ENCODE measurements around the gene BPIFB4. TPM values are rescaled to one million over a fixed set of nuclear protein-coding genes. Genes with fewer than 3 reads are reported as not detected.

BPIFB4 gene
- polyA plus RNA-seq, 4 donors: not detected

DNA sequence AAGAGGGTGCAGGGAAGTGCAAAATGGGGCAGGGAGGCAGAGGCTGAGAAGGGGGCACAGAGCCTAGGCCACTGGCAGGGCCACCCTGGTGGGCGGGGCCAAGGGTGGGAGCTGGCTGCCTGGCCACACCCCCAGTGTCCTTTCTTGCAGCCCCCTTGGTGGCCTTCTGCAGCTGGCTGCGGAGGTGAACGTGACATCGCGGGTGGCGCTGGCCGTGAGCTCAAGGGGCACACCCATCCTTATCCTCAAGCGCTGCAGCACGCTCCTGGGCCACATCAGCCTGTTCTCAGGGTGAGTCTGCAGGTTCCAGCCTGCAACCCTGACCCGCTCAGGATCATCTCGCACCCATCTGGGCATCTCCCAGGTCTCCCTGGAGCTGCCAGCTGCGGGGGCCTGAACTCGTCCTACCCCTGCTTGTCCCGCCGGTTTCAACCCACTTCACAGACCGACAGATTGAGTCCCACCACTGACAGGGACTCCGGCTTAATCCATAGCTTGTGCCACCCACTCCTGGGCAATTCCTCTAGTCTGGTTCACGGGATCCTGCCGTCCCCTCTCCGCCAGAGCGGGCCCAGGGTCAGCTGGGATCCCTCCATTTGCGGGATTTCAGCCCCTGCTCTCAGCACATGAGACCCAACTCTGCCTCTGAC lies 19.6 kb upstream of the BPIFB4 start:
- DNase-seq (ENCODE audit: low read depth in 4 of 4, low spot score in 2 of 4): no peak

DNA sequence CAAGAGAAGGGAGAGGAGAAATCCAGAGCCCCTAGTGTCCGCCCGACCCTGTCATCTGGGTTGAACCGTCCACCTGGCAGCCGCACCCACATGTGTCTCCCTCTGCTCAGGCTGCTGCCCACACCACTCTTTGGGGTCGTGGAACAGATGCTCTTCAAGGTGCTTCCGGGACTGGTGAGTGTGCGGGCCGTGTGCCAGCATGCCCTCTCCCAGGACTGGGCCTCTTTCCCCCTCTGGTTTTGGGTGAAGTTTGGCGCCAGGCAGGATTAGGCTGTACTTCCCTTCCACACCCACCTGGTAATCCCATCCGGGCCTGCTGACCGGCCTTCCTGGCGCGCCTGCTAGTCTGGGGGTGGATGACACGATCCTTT lies 17.8 kb upstream of the BPIFB4 start:
- no peak for DNase-seq (ENCODE audit: low read depth in 4 of 4, low spot score in 2 of 4)

DNA sequence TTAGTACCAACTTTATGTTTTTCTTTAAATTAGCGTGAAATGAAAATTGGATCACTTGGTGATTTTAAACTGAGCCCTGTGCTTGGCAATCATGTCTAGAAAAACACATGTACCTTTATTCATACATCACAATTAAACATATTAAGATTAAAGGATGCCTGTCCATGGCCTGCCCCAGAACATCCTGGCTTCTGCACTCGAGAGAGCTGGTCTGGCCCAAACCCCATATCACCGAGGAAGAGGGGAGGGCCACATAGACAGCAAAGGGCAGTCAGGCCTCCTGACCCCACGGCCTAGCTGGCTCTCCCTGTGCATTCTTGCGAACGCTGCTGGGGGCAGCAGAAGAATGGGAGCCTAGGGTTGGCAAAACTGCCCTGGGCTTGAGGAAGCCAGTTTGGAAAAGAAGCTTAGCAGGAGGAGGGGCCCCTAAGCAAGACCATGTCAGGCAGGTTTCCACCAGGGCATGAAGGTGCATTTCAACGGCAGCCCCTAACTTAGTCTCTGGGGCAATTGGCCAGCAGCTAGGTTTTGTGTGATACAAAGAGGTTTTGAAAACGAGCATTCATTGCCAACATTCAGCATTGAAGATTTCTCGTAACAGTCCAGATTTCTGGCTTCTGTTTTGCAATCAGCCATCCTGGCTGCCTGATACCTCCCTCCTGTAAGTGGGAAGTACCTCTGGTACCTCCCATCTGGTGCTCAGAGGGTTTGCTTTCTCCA lies 17.2 kb upstream of the BPIFB4 start:
- no peak for DNase-seq (ENCODE audit: low read depth in 4 of 4, low spot score in 2 of 4)

DNA sequence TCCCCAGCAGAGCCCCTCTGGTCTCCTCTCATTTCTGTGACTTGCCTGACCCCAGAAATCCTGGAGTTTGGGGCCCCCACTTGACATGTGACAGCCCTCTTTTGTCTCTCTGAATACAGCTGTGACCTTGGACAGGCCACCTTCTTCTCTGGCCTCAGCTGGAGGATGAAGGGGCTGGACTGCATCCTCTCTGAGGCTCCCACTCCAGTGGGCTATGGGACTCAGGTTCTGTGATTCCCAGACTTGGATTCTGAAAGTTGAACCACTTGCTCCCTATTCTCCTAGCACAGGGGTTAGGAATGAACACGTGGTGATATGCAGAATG lies 16.7 kb upstream of the BPIFB4 start:
- DNase-seq (ENCODE audit: low read depth in 4 of 4, low spot score in 2 of 4): no peak

DNA sequence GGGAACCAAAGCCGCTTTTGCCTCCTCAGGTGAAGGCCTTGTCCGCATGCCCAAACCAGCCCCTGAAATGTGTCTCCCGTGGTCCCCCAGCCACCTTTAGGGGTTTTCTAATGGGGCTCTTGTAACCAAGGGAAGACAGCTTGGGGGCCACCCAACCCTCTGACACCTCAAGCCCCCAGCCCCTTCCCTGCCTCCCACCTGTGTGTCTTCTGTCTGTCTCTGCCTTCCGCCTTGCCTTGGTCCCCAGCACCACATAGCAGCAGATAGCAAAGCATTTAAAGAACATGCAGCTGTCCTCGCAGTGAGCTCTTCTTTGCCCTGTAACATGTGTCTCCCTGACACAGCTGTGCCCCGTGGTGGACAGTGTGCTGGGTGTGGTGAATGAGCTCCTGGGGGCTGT lies 16.2 kb upstream of the BPIFB4 start:
- DNase-seq (ENCODE audit: low read depth in 4 of 4, low spot score in 2 of 4): no peak

DNA sequence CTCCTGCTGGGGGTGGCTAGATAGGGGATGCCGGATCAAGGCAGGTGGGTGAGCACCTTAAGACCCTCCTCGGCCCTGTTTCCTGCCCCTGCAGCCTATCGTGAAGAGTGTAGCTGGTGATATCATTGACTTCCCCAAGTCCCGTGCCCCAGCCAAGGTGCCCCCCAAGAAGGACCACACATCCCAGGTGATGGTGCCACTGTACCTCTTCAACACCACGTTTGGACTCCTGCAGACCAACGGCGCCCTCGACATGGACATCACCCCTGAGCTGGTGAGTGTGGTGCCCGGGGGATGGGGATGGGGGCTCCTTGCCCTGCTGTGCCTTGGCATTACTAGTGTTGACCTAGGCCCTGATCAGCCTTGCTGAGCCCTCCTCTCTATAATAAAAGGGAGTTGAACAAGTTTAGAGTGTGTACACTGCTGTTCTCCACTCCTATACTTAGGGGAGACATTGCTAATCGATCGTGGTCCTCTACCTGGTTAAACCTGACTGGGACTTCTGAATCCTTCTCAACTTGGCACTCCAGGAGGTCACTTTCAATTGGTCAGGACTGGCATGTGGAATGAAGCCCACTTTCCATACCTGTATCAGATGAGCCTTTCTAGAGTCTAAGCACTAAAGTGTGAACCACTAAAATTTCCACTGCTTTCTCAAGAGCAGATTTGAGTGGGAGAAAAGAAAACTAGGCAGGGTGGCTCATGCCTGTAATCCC lies 14.7 kb upstream of the BPIFB4 start:
- DNase-seq (ENCODE audit: low read depth in 4 of 4, low spot score in 2 of 4): no peak

DNA sequence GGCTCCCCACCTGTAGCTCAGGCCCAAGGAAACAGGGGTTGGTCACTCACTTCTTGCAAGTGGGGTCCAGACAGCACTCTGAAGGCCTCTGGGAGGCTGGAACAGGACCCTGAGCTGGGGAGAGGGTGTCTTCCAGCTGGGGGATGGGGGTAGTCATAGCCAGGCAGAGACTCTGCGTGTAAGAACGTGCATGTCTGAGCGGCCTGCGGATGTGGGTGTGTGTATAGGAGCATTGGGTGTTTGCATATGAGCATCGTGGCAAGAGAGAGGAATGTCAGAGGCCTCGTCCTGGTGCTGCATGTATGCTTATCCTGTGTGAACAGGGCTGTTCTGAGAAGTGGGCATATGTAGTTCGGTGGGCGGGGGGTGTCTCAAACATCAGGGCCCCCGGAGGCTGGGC lies 13.7 kb upstream of the BPIFB4 start:
- DNase-seq (ENCODE audit: low read depth in 4 of 4, low spot score in 2 of 4): no peak

DNA sequence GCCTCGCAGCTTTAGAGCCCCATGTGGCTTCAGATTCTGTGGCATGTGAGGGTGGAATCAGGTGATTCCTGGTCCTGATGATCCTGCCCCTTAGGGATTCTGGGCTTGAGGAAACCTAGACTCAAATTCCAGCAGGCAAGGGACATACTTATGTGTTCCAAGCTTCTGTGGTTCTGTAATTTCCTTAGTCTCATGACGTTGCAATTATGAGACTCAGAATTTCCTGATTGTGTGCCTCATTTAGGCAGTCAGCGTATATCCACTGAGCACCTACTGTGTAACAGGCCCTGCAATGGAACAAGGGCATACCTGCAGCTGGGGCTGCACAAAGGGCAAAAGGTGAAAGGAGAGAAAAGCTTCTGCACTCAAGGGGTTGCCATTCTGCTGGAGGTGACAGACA lies 11.6 kb upstream of the BPIFB4 start:
- no peak for DNase-seq (ENCODE audit: low read depth in 4 of 4, low spot score in 2 of 4)

DNA sequence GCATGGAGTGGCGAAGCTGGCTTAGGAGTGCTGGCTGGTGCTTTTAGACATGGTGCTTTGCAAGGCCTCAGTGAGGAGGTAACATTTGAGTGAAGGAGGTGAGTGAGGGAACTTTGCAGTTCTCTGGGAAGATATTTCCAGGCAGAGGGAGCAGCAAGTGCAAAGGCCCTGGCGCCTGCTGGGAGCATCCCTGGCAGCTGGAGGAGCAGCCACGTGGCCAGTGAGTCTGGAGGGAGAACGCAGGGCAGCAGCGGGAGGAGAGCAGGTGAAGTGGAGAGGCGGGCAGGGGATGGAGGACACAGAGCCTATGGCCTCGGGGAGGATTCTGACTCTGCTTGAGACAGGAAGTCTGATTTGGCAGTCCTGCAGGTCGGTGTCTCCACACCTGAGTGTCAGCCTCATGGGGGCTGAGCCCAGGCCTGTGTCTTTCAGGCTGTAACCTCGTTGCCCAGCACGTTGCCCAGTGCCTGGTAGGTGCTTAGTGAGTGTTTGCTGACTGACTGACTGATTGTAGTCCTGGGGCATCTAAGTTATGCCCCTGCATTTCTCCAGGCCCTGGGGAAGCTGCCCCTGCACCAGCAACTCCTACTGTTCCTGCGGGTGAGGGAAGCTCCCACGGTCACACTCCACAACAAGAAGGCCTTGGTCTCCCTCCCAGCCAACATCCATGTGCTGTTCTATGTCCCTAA lies 11.0 kb upstream of the BPIFB4 start:
- DNase-seq (ENCODE audit: low read depth in 4 of 4, low spot score in 2 of 4): no peak

DNA sequence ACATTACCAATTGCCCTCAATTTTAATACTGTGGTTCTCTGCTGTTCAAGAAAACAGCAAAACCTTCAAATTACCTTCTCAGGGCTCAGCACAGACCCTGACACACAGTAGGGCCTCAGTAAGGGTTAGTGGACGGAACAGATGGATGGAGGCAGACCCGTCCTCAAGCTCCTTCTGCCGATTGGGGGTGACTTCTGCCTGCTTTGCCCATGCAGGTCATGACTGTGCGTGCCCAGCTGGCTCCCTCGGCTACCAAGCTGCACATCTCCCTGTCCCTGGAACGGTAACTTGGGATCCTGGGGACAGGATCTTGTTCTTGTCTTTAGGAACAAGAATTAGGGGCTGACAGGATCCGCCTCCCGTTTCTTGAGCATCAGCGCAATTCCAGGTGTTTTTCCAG lies 9.8 kb upstream of the BPIFB4 start:
- no peak for DNase-seq (ENCODE audit: low read depth in 4 of 4, low spot score in 2 of 4)

DNA sequence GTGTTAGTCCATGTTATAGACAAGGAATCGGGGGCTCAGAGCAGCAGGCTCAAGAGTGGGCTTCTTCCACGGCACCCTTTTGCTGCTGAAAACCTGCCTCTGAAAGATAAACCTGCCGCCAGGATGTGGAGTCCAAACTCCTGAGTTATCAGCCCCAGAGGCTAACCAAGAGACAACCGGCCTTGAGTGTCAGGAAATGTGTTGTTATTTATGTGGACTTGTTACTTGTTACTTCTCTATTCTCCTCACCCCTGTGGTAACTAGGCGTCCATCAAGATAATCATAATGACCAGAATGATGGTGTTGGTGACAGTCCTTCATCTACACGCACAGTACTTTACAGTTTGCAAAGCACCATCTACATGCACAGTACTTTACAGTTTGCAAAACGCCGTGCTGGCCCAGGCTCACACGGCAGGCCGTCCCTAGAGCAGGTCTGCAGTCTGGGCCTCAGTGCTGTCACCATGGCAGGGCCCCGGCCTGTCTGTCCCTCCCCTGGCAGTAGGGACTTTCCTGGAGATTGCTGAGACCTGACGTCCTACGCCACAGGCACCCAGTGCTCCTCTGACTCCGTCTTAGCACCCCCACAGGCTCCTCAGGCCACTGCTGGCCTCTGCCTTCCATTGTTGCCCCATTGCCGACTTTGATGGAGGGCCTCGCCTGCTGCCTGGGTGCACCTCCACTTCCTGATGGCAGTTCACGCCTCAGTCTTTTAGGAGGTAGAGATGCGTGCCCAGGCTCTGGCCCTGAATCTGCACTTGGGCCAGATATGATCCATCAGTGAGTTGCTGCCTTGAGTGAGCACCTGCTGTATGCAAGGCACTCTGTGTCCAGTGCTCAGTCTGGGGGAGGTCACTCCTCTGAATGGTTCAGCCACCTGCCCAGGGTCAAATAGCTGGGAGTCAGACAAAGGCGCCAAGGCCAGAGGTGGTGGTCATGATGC lies 9.1 kb upstream of the BPIFB4 start:
- DNase-seq (ENCODE audit: low read depth in 4 of 4, low spot score in 2 of 4): no peak

DNA sequence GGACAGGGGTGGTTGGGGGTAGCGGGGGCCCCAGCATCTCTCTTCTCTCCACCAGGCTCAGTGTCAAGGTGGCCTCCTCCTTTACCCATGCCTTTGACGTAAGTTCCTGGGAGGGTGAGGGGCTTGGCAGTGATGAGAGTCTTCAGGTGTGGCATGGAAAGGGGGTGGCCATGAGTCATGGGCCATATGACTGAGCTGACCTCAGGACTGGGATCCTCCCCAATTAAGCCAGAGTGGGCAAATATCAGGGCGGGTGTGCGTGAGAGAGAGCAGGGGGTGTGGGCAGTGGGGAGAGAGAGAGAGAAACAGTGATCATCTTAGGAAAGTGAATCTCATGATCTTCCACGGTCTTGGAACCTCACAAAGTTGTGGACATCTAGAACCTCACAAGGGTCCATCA lies 8.2 kb upstream of the BPIFB4 start:
- no peak for DNase-seq (ENCODE audit: low read depth in 4 of 4, low spot score in 2 of 4)

DNA sequence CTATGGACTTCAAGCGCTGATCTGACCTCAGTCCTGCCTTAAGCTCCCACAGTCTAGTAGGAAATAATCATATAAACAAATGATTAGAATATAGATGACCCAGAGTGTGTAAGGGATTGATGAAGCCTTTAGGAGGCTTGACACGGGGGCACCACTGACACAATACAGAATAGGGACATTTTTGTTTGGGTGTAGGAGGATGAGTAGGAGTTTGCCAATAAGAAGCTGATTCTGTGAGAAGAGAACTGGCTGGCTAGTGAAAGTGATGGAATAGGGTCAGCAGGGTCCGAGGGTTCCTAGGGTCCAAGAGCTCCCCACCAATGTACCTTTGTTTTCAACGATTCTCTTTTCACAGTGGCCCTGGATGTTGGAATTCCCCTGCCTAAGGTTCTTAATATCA lies 7.1 kb upstream of the BPIFB4 start:
- no peak for DNase-seq (ENCODE audit: low read depth in 4 of 4, low spot score in 2 of 4)

DNA sequence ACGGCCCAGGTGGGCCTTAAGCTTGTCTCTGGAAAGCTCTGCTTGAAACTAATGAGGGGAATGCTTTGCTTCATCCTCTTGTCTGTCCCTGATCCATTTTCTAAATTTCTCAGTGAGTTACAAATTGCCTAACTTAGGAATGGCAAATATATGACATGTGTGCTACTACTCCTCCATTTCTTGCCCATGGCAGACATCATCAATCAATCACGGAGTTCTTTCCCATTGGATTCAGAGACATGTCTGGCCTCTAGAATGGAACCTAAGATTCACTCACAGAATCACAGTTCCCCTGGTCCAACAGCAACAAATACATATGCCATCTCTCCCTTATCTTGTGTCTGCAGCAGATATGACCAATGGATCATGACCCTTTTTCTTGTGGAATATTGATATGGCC lies 6.6 kb upstream of the BPIFB4 start:
- DNase-seq (ENCODE audit: low read depth in 4 of 4, low spot score in 2 of 4): no peak

DNA sequence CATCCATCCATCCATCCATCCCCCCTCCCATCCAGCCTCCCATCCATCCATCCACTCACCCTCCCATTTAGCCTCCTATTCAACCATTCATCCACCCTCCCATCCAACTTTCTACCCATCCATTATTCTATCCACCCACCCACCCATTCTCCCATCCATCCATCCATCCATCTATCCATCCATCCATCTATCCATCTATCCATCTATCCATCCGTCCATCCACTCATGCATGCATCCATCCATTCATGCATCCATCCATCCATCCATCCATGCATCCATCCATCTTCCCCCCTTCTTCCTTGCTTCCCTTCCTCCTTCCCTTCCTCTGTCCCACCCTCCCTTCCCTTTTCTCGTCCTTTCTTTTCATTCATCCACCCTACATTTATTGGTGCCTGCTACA lies 4.8 kb upstream of the BPIFB4 start:
- no peak for DNase-seq (ENCODE audit: low read depth in 4 of 4, low spot score in 2 of 4)

DNA sequence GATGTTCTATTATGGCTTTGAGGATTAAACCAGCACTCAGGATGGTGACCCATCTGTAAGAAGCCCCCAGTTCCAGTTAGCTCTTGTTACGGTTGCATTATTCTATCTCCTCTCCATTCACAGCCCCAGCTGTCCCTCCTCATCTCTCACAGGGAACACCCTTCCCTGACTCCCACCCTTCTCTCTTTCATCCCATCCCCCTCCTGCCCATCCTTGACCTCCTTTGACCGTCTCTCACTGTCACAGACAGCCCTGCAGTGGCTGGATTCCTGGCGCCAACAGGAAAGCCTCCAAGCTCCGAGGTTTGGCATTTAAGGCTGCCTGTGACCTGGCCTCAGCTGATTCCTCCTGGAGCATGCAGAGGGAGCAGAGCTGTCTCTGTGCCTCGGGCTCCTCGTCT lies 4.2 kb upstream of the BPIFB4 start:
- DNase-seq (ENCODE audit: low read depth in 4 of 4, low spot score in 2 of 4): no peak

DNA sequence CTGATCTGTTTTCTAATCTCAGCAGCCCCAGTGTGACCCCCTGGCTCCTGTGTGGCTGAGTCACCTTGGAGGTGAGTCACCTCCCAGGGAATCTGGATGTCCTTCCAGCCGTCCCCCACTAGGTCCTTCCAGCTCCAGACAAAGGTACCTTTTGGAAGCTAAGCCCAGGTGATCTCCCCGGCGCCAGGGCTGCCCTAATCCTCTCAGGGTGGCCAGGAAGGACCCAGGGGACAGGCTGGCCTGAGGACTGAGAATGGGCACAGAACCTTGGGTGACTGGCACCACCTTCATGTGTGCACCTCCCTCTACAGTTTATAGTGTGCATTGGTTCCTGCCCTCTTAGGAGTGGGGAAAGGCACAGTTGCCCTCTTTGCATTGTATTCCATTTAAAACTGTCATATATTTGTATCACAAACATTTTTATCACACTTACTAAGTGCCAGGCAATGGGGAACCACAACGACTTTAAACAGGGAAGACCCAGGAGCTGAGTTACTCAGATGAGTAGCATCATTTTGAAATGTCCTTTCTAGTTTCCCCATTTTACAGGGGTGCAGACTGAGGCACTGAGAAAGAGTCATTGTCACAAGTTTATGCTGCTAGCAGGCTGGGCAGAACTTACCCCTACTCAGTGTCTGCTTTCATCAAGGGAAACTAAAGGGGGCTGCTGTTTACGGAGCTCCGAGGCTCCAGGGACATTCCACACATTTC lies 2.6 kb upstream of the BPIFB4 start:
- no peak for DNase-seq (ENCODE audit: low read depth in 4 of 4, low spot score in 2 of 4)

DNA sequence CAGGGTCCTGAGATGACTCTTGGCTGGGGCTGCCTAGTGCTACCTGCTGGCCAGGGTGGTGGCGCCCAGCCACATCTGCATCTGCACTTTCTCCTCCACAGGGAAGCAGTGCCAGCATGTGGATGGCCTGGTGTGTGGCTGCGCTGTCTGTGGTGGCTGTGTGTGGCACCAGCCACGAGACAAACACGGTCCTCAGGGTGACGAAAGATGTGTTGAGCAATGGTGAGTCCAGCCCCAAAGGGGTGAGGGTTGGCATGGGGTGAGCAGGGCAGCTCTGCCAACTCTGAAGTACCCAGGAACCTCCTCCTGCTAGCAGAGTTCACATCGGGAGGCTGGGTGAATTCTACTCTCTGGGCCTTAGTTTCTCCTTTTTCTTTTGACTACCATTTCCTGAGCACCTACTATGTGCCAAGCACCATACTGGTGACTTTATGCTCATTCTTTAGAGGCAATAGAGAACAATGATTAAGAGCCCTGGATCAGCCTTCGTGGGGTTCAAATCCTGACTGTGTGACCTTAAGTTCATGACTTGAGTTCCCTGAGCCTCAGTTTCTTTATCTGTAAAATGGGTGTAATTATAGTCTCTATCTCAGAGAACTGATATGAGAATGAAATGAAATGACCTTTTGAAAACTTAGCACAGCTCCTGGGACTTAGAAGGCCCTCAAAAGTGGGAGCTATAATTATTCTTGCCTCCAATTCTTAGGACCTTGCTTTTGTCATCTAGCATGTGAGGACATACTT lies 2.1 kb downstream of the BPIFB4 start:
- DNase-seq (ENCODE audit: low read depth in 4 of 4, low spot score in 2 of 4): no peak

DNA sequence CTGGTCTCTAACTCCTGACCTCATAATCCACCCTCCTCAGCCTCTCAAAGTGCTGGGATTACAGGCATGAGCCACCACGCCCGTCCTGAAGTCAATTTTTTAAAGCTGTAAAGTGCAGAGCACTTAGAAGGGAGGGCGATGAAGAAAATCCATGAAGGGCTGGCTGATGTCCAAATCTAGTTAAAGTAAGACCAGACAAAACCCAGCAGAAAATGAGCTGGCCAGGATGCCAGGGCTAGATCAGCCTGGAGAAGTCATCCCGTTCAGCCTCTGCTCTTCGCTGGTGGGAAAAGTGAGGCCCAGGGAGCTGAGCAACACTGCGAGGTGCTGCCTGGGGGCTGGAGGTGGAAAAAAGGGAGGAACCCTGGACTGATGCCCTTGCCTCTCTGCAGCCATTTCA lies 3.1 kb downstream of the BPIFB4 start:
- no peak for DNase-seq (ENCODE audit: low read depth in 4 of 4, low spot score in 2 of 4)
